Measurements from ENCODE around the gene IFT43.

GRCh38 chr14:75993567-75994041 is 8.0 kb downstream of the IFT43 start:
- TF ChIP-seq CTCF (IDR thresholded peaks at IDR 0.05): no peak
- no peak for TF ChIP-seq POLR2A (IDR thresholded peaks at IDR 0.05)
